ENCODE results near the gene FAM3D.

GRCh38 chr3:58658508-58658907, 8.1 kb downstream of the FAM3D start:
- TF ChIP-seq USF1 (IDR thresholded peaks at IDR 0.05; ENCODE audit: borderline replicate concordance, low read depth) = no peak
- no peak for TF ChIP-seq CTCF (IDR thresholded peaks at IDR 0.05)
- TF ChIP-seq PBX3 (IDR thresholded peaks at IDR 0.05) = no peak
- TF ChIP-seq CHD2 (IDR thresholded peaks at IDR 0.05; ENCODE audit: low read length, partially characterized antibody) = no peak
- no peak for TF ChIP-seq FOXM1 (IDR thresholded peaks at IDR 0.05; ENCODE audit: low read depth)
- no peak for TF ChIP-seq FOSL2 (IDR thresholded peaks at IDR 0.05; ENCODE audit: borderline replicate concordance, low read depth)
- no peak for TF ChIP-seq TAF1 (IDR thresholded peaks at IDR 0.05; ENCODE audit: borderline replicate concordance, low read depth, low read length)
- TF ChIP-seq RFX5 (IDR thresholded peaks at IDR 0.05; ENCODE audit: low read length) = no peak
- no peak for TF ChIP-seq SIN3A (IDR thresholded peaks at IDR 0.05; ENCODE audit: borderline replicate concordance, low read depth, low read length)
- TF ChIP-seq NFIC (IDR thresholded peaks at IDR 0.05; ENCODE audit: borderline replicate concordance) = no peak
- TF ChIP-seq REST (IDR thresholded peaks at IDR 0.05; ENCODE audit: low read depth, low read length) = no peak

All from SK-N-SH (cell line).